ENCODE data around the gene MUC20.
"Not testable (repeated sequence)": the region's sequence is repeated elsewhere in the genome, so short reads cannot be mapped to it uniquely, and the experiment has no call there.

The MUC20 gene

DNA sequence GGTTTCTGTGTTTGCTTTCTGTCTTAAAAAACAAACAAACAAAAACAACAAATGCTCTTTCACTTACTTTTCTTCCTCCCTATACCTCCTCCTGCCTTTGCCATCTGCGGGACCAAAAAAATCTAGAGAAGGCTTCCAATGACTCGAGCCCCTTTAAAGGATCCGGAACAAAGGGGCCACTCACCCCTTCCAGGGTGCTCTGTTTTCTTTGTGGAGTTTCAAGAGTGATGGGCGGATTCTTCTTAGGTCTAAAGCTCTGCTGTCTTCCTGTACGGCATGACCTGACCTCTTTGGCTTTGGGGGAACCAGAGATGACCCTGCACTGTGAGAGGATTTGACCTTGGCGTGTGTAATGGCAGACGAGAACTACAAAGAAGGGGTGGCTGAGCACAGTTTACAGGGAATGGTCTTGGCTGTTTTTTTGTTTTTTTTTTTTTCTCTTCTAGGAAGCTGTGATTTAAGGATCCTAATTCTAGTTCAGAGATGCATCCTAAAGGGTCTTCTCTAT, 2.2 kb upstream of the MUC20 start:
- TF ChIP-seq, protein P1, sequence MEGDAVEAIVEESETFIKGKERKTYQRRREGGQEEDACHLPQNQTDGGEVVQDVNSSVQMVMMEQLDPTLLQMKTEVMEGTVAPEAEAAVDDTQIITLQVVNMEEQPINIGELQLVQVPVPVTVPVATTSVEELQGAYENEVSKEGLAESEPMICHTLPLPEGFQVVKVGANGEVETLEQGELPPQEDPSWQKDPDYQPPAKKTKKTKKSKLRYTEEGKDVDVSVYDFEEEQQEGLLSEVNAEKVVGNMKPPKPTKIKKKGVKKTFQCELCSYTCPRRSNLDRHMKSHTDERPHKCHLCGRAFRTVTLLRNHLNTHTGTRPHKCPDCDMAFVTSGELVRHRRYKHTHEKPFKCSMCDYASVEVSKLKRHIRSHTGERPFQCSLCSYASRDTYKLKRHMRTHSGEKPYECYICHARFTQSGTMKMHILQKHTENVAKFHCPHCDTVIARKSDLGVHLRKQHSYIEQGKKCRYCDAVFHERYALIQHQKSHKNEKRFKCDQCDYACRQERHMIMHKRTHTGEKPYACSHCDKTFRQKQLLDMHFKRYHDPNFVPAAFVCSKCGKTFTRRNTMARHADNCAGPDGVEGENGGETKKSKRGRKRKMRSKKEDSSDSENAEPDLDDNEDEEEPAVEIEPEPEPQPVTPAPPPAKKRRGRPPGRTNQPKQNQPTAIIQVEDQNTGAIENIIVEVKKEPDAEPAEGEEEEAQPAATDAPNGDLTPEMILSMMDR (conservative IDR thresholded peaks at IDR 0.05), result no peak
- TF ChIP-seq ZFX (IDR thresholded peaks at IDR 0.05), result no peak
- H3K27ac ChIP-seq, result peak overlapping the region; percentile 30

DNA sequence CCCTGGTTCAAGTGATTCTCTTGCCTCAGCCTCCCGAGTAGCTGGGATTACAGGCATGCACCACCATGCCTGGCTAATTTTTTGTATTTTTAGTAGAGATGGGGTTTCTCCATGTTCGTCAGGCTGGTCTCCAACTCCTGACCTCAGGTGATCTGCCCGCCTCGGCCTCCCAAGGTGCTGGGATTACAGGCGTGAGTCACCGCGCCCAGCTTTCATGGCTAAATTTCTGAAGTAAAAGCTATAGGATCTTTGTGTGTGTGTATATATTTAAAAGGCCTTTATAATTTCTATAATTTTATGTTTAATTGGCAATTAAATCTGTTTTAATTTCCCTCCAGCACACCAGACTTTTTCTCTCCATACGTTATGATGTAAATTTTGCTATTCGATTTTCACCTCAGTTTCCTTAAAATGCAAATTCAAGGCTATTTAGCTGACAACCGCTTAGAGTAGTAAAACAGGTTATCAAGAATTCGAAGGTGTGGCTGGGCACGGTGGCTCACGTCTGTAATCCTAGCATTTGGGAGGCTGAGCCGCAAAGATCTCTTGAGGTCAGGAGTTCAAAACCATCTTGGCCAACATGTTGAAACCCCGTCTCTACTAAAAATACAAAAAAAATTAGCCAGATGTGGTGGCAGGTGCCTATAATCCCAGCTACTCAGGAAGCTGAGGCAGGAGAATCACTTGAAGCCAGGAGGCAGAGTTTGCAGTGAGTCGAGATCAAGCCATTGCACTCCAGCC, 1.1 kb upstream of the MUC20 start:
- not testable (repeated sequence) for H3K27ac ChIP-seq

DNA sequence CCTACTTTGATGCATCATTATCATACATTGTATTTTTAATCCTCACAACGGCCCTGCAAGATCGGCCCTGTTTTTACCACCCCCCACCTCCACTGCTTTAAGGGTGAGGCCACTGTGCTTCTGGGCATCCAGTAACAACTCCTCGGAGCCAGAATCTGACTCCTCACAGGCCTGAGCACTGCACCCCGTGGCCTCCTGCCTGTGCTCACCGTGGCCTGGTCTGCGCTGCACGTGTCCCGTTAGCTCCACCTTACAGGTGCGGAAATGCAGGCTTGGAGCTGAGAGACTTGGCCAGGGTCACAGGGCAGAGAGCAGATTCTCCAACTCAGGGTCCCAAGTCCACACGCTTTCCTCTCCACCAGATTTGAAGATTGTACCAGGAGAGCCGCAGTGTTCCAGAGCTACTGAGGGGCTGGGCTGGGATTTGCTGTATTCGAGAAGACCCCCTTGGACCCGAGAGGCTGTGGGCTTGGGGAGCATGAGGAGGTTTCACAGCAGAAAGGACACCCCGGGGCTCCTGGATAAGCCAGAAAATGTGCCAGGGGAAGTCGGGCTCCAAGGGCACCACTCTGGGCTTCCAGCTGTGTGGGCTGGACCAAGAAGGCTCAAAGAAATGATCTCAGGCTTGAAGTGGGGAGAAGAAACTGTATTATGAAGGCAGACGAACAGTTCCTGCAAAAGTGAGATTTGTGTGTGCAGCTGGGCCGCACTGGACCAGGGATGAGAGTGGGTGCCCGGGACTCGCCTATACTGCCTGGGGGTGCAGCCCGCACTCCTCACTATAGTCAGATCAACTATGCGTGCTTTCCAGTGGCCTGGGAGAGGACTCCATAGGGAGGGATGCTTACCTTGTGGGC, 1.6 kb downstream of the MUC20 start:
- not testable (repeated sequence) for H3K27ac ChIP-seq

DNA sequence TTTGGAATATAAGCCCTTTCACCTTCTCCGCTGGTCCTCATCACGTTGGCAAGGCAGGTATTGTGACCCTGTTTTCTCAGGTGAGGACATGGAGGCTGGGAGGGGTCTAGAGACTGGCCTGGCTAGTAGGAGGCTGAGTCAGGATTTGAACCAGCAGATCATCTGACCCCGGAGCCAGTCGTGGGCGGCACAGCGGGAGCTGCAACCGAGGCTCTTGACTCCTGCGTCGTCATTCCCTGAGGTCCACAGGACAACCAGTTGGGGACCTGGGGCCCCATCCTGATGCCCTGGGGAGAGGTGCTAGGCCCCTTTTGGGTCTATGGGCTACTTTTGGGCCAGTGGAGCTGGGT, 2.2 kb downstream of the MUC20 start:
- H3K27ac ChIP-seq, result not testable (repeated sequence)

DNA sequence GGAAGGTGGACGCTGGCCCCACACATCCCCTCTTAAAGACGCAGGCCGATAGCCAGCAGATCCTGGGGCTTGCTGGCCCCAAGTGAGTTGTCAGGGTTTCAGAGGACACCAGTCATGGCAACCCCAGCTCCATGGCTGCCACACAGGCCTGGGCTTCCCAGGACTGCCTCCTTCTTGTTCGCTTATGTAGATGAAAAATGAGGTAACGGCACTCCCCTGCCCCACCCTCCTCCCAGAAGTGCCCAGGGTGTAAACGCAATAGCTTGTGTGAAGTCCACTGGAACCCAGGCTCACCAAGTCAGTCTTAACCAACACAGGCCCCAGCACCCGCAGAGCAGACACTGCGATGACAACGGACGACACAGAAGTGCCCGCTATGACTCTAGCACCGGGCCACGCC, 3.6 kb downstream of the MUC20 start:
- not testable (repeated sequence) for H3K27ac ChIP-seq

DNA sequence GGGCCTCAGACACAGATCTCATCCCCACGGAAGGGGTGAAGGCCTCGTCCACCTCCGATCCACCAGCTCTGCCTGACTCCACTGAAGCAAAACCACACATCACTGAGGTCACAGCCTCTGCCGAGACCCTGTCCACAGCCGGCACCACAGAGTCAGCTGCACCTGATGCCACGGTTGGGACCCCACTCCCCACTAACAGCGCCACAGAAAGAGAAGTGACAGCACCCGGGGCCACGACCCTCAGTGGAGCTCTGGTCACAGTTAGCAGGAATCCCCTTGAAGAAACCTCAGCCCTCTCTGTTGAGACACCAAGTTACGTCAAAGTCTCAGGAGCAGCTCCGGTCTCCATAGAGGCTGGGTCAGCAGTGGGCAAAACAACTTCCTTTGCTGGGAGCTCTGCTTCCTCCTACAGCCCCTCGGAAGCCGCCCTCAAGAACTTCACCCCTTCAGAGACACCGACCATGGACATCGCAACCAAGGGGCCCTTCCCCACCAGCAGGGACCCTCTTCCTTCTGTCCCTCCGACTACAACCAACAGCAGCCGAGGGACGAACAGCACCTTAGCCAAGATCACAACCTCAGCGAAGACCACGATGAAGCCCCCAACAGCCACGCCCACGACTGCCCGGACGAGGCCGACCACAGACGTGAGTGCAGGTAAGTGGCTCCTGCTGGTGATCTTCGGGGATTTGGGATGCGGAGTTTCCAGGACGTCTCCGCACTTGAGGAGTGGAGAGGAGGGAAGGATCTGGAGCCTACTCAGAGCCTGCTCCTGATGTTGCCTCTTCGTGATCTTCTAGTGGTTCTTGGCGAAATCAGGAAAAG, 5.3 kb downstream of the MUC20 start:
- not testable (repeated sequence) for H3K27ac ChIP-seq

DNA sequence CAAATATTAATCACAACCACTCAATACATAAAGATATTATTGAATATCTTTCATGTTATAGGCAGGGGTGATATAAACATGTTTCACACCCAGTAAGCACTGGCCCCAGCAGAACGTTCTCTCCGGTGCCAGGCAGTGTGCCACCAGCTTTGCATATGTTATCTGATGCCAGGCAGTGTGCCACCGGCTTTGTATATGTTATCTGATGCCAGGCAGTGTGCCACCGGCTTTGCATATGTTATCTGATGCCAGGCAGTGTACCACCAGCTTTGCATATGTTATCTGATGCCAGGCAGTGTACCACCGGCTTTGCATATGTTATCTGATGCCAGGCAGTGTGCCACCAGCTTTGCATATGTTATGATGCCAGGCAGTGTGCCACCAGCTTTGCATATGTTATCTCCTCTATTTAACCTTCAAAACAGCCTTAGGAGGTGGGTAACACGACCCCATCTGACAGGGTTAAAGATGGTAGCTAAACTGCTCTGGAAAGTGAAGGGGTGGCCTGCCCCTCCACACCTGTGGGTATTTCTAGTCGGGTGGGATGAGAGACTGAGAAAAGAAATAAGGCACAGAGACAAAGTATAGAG, 6.9 kb downstream of the MUC20 start:
- no peak for TF ChIP-seq ZFX (IDR thresholded peaks at IDR 0.05)
- TF ChIP-seq, protein P1 (conservative IDR thresholded peaks at IDR 0.05), result no peak
- no peak overlapping the region for H3K27ac ChIP-seq

DNA sequence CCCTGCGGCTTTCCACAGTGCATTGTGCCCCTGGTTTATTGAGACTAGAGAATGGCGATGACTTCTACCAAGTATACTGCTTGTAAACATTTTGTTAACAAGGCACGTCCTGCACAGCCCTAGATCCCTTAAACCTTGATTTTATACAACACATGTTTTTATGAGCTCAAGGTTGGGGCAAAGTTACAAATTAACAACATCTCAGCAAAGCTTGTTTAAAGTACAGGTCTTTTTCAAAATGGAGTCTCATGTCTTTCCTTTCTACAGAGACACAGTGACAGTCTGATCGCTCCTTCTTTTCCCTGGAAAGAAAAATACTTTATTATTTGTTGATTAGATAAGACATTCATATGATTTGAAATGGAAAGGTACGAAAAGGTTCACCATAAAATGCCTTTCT, 8.0 kb downstream of the MUC20 start:
- H3K27ac ChIP-seq, result not testable (repeated sequence)

DNA sequence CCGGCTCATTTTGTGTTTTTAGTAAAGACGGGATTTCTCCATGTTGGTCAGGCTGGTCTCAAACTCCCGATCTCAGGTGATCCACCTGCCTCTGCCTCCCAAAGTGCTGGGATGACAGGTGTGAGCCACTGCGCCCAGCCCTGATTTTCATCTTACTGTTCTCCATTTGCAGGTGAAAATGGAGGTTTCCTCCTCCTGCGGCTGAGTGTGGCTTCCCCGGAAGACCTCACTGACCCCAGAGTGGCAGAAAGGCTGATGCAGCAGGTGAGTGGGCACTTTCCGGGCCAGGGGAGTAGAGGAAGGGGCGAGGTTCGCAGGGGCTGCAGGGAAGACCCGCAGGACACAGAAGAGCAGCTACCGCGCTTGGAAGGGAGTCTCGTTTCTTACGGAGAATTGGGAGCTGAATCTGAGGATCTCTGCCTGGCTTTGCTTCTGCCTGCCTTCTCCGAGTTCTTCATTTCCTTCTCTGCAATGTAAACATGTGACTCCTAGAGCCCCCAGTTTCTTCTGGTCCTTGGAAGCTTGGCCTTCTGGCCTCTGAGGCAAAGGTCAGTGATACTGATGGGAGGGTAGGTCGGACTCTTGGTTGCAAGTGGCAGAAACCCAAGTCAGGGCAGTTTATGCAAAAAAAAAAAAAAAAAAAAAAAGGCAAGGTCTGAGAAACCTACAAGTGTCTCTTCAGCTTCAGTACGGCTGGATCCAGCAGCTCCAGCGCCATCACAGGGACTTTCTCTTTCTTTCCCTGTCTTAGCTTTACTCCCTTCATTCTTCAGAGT, 8.9 kb downstream of the MUC20 start:
- H3K27ac ChIP-seq, result no peak overlapping the region
- TF ChIP-seq, protein P1 (conservative IDR thresholded peaks at IDR 0.05), result no peak
- TF ChIP-seq ZFX (IDR thresholded peaks at IDR 0.05), result no peak

DNA sequence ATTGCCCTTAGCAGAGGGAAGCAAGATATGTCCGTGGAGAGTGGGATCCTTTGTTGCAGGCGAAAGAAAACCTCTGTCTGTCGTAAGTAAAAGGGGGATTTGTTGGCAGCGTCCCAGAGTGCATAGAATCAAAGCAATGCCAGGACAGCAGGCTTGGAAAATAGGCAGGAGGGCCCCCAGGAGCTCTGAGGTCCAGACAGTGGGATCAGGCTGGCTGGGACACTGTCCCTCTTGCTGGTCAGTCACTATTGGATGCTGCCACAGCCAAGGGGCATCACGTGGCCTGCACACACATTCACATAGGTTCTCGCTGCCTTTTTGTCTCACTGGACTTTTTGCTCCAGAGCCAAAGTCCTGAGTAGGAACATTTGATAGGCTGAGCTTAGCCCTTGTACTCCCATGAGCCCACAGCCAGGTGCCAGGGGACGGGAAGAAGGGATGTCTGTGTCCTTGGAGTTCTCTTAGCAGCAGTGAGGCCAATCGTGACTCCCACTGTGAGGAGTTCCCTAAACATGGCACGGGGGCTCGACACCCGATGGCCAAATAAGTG, 10.7 kb downstream of the MUC20 start:
- no peak for TF ChIP-seq ZFX (IDR thresholded peaks at IDR 0.05)
- TF ChIP-seq, protein P1 (conservative IDR thresholded peaks at IDR 0.05), result no peak

More for the DNA sequence above, 10.7 kb downstream of the MUC20 start:
- no peak overlapping the region for H3K27ac ChIP-seq
